ENCODE data around the gene SBF1. TPM values are rescaled to one million over a fixed set of nuclear protein-coding genes. Genes with fewer than 3 reads are reported as not detected.

SBF1 gene
- total RNA-seq, 1 donor from 2014 or later = 123 TPM

GRCh38 chr22:50481045-50481439, 6.2 kb upstream of the SBF1 start:
- DNase-seq (ENCODE audit: low read depth) = no peak
- no peak for FAIRE-seq
- Histone ChIP-seq H3K36me3 (ENCODE audit: control insufficient read depth, insufficient read depth, low read length) (peaks cover 6% of the 10 kb centered on the region), H3K27me3 (ENCODE audit: control insufficient read depth, insufficient read depth, low read length) (no peaks in the 10 kb centered on the region), H3K4me3 (ENCODE audit: low read depth, low read length) (peak overlapping the region; percentile 96)
- TF ChIP-seq, protein P1, sequence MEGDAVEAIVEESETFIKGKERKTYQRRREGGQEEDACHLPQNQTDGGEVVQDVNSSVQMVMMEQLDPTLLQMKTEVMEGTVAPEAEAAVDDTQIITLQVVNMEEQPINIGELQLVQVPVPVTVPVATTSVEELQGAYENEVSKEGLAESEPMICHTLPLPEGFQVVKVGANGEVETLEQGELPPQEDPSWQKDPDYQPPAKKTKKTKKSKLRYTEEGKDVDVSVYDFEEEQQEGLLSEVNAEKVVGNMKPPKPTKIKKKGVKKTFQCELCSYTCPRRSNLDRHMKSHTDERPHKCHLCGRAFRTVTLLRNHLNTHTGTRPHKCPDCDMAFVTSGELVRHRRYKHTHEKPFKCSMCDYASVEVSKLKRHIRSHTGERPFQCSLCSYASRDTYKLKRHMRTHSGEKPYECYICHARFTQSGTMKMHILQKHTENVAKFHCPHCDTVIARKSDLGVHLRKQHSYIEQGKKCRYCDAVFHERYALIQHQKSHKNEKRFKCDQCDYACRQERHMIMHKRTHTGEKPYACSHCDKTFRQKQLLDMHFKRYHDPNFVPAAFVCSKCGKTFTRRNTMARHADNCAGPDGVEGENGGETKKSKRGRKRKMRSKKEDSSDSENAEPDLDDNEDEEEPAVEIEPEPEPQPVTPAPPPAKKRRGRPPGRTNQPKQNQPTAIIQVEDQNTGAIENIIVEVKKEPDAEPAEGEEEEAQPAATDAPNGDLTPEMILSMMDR (IDR thresholded peaks at IDR 0.05; ENCODE audit: insufficient read depth, low read length, severe bottlenecking) = no peak

- Histone ChIP-seq H3K36me3 (ENCODE audit: control insufficient read depth, insufficient read depth, low read length) (peaks cover 6% of the 10 kb centered on the region), H3K4me3 (ENCODE audit: low read depth, low read length) (no peak overlapping the region), H3K27me3 (ENCODE audit: control insufficient read depth, insufficient read depth, low read length) (no peaks in the 10 kb centered on the region)
- TF ChIP-seq, protein P1 (IDR thresholded peaks at IDR 0.05; ENCODE audit: insufficient read depth, low read length, severe bottlenecking) = no peak
- FAIRE-seq = no peak
- DNase-seq (ENCODE audit: low read depth) = no peak
These were observed 4.9 kb upstream of the SBF1 start for GRCh38 chr22:50479721-50480120.

DNA sequence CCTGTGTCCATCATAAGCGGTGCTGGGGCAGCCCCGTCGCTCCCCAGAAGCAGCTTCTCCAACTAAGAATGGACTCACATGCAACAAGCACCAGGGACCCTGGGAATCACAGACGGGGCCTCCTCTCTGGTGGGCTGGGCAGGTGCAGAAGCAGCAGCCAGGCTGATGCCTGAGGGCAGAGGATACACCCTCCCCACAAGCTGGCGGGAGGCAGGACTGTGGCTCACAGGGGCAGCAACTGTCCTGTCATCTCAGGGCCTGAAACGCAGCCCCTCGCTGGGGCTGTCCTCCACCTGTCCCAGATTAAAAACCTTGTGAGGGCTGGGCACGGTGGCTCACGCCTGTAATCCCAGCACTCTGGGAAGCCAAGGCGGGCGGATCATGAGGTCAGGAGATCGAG, 3.1 kb upstream of the SBF1 start:
- Histone ChIP-seq H3K4me3 (ENCODE audit: low read depth, low read length) (no peak overlapping the region), H3K36me3 (ENCODE audit: control insufficient read depth, insufficient read depth, low read length) (peaks cover 8% of the 10 kb centered on the region), H3K27me3 (ENCODE audit: control insufficient read depth, insufficient read depth, low read length) (no peaks in the 10 kb centered on the region)
- DNase-seq (ENCODE audit: low read depth) (no peak), FAIRE-seq (no peak)
- TF ChIP-seq, protein P1 (IDR thresholded peaks at IDR 0.05; ENCODE audit: insufficient read depth, low read length, severe bottlenecking) = no peak

GRCh38 chr22:50476868-50477267, 2.0 kb upstream of the SBF1 start:
- Histone ChIP-seq H3K27me3 (ENCODE audit: control insufficient read depth, insufficient read depth, low read length) (no peaks in the 10 kb centered on the region), H3K36me3 (ENCODE audit: control insufficient read depth, insufficient read depth, low read length) (peaks cover 8% of the 10 kb centered on the region), H3K4me3 (ENCODE audit: low read depth, low read length) (no peak overlapping the region)
- FAIRE-seq (peak; percentile 55), DNase-seq (ENCODE audit: low read depth) (peak; percentile 28)
- TF ChIP-seq, protein P1 (IDR thresholded peaks at IDR 0.05; ENCODE audit: insufficient read depth, low read length, severe bottlenecking) = no peak

- FAIRE-seq (no peak), DNase-seq (ENCODE audit: low read depth) (no peak)
- TF ChIP-seq, protein P1 (IDR thresholded peaks at IDR 0.05; ENCODE audit: insufficient read depth, low read length, severe bottlenecking) = no peak
- no peaks in the 10 kb centered on the region for H3K27me3 ChIP-seq (ENCODE audit: control insufficient read depth, insufficient read depth, low read length)
- no peak overlapping the region for H3K4me3 ChIP-seq (ENCODE audit: low read depth, low read length)
- H3K36me3 ChIP-seq (ENCODE audit: control insufficient read depth, insufficient read depth, low read length) = peaks cover 8% of the 10 kb centered on the region
These were observed 792 bp upstream of the SBF1 start for GRCh38 chr22:50475652-50476002.

DNA sequence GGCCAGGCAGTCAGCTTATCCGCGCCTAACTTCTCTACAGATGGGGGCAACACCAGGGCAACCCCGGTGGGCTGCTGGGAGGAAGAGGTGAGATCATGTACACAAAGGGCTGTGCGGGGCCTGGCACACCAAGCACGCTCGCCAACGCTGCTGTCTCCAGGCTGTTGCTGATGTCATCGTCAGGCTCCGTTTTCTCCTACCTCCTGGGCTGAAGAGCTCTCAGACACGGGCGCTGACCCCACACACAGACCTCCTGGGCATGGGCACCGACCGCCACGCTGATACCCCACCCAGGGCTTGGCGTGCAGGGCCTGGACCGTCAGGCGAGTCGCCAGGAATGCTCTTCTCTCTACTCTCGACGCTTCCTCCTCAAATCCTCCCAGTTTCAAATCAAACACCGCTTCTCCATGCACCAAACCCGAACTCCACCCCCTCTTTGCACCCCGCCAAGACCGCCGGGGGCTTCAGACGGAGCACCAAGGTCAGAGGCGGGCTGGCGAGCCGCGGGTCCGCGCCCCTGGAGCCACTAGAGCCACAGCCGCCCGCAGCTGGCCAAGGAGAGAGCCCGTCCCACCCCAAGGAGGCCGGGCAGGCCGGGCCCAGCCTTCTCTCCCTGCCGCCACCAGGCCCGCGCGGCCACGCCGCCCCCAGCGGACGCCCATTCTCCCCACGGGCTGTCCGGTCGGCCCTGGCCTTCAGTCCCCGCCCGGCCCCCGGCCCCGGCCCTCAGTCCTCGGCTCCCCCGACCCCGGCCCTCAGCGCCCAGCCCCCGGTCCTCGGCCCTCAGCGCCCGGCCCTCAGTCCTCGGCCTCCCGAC, 772 bp downstream of the SBF1 start:
- Histone ChIP-seq H3K27me3 (ENCODE audit: control insufficient read depth, insufficient read depth, low read length) (no peaks in the 10 kb centered on the region), H3K4me3 (ENCODE audit: low read depth, low read length) (peak overlapping the region; percentile 63), H3K36me3 (ENCODE audit: control insufficient read depth, insufficient read depth, low read length) (peaks cover 8% of the 10 kb centered on the region)
- TF ChIP-seq, protein P1 (IDR thresholded peaks at IDR 0.05; ENCODE audit: insufficient read depth, low read length, severe bottlenecking) = no peak
- FAIRE-seq (no peak), DNase-seq (ENCODE audit: low read depth) (peak; percentile 40)
